Measurements from ENCODE around the gene LMAN1L.
"Not testable (repeated sequence)": the region's sequence is repeated elsewhere in the genome, so short reads cannot be mapped to it uniquely, and the experiment has no call there.

The LMAN1L gene

GRCh38 chr15:74782259-74783071 lies 30.2 kb upstream of the LMAN1L start:
- DNase-seq (ENCODE audit: low spot score), result peak; percentile 63

- peak; percentile 52 for DNase-seq (ENCODE audit: low spot score)
These were observed 29.4 kb upstream of the LMAN1L start for GRCh38 chr15:74783072-74783807.

- no peak for DNase-seq (ENCODE audit: low spot score)
These were observed 28.8 kb upstream of the LMAN1L start for GRCh38 chr15:74783808-74784175.

- DNase-seq (ENCODE audit: low spot score), result no peak
These were observed 28.0 kb upstream of the LMAN1L start for GRCh38 chr15:74784426-74785193.

- DNase-seq (ENCODE audit: low spot score), result no peak
These were observed 27.2 kb upstream of the LMAN1L start for GRCh38 chr15:74785194-74786032.

- not testable (repeated sequence) for DNase-seq (ENCODE audit: low spot score)
These were observed 26.6 kb upstream of the LMAN1L start for GRCh38 chr15:74786081-74786480.

GRCh38 chr15:74786551-74787165 lies 26.0 kb upstream of the LMAN1L start:
- DNase-seq (ENCODE audit: low spot score), result no peak

- peak; percentile 65 for DNase-seq (ENCODE audit: low spot score)
These were observed 25.2 kb upstream of the LMAN1L start for GRCh38 chr15:74787251-74788041.

- DNase-seq (ENCODE audit: low spot score), result no peak
These were observed 24.5 kb upstream of the LMAN1L start for GRCh38 chr15:74788042-74788682.

- DNase-seq (ENCODE audit: low spot score), result no peak
These were observed 23.9 kb upstream of the LMAN1L start for GRCh38 chr15:74788683-74789151.

- no peak for DNase-seq (ENCODE audit: low spot score)
These were observed 23.4 kb upstream of the LMAN1L start for GRCh38 chr15:74789171-74789631.

GRCh38 chr15:74789741-74790079 lies 22.9 kb upstream of the LMAN1L start:
- DNase-seq (ENCODE audit: low spot score), result no peak

- peak; percentile 83 for DNase-seq (ENCODE audit: low spot score)
These were observed 22.3 kb upstream of the LMAN1L start for GRCh38 chr15:74790080-74790916.

- no peak for DNase-seq (ENCODE audit: low spot score)
These were observed 21.6 kb upstream of the LMAN1L start for GRCh38 chr15:74791007-74791406.

- no peak for DNase-seq (ENCODE audit: low spot score)
These were observed 21.0 kb upstream of the LMAN1L start for GRCh38 chr15:74791667-74792066.

- no peak for DNase-seq (ENCODE audit: low spot score)
These were observed 20.2 kb upstream of the LMAN1L start for GRCh38 chr15:74792227-74793016.

GRCh38 chr15:74793135-74794028 lies 19.3 kb upstream of the LMAN1L start:
- no peak for DNase-seq (ENCODE audit: low spot score)
